ENCODE data around the gene PIK3C2B. TPM values are rescaled to one million over a fixed set of nuclear protein-coding genes. Genes with fewer than 3 reads are reported as not detected.

PIK3C2B gene
- total and polyA plus RNA-seq, 2 of the 8 experiments (the other 6 are each of a cell fraction or from before 2014, with no cell fraction given), result 20.4 to 36.7 TPM

GRCh38 chr1:204471687-204472086 is 22.9 kb downstream of the PIK3C2B start:
- Histone ChIP-seq H2AK5ac (ENCODE audit: low read depth, low read length) (no peak overlapping the region), H3K36me3 (ENCODE audit: control insufficient read depth in 2 of 4, insufficient read depth in 4 of 4, low read length in 3 of 4) (peaks cover 0 to 2% (median under 1%) of the 10 kb centered on the region in 4 experiments; a peak in 3 of 8 replicates), H2BK12ac (ENCODE audit: low read depth, low read length) (no peak overlapping the region), H2BK5ac (ENCODE audit: low read depth, low read length) (no peak overlapping the region), H4K8ac (ENCODE audit: extremely low read depth, insufficient read depth, low read length) (no peak overlapping the region), H3K27ac (ENCODE audit: low read depth, low read length) (no peak overlapping the region), H3K79me1 (ENCODE audit: low read depth, low read length) (peaks cover 2% of the 10 kb centered on the region), H3K23me2 (ENCODE audit: low read depth, low read length) (no peaks in the 10 kb centered on the region), H2BK20ac (ENCODE audit: low read length) (no peak overlapping the region), H3K9me3 (ENCODE audit: insufficient read depth in 2 of 2, low read depth in 1 of 2, low read length in 1 of 2) (no peaks in the 10 kb centered on the region), H3K4me1 (replicated peaks in 1 of 4; ENCODE audit: control insufficient read depth in 3 of 4, insufficient read depth in 4 of 4, low read length in 3 of 4) (peaks cover 0 to 5% (median 1%) of the 10 kb centered on the region in 4 experiments; a peak in 3 of 7 replicates), H4K91ac (replicated peaks; ENCODE audit: insufficient read length, low read length) (no peak overlapping the region), H3K27me3 (replicated peaks in 1 of 4; ENCODE audit: control insufficient read depth in 3 of 4, extremely low read depth in 1 of 4, insufficient read depth in 3 of 4, low read length in 3 of 4) (no peaks in the 10 kb centered on the region), H3K9ac (replicated peaks in 1 of 4; ENCODE audit: extremely low read depth in 1 of 4, low read depth in 3 of 4, low read length in 3 of 4) (no peak overlapping the region), H3K14ac (ENCODE audit: insufficient read length) (no peak overlapping the region), H3K4ac (replicated peaks; ENCODE audit: insufficient read length, low read depth, low read length) (no peak overlapping the region), H3K18ac (ENCODE audit: extremely low read depth, low read length) (no peak overlapping the region), H3K79me2 (ENCODE audit: control insufficient read depth in 1 of 2, insufficient read depth in 2 of 2, low read length in 2 of 2) (no peaks in the 10 kb centered on the region; a peak in 1 of 4 replicates), H3K4me2 (ENCODE audit: insufficient read depth in 1 of 2, low read depth in 2 of 2, low read length in 2 of 2) (no peak overlapping the region), H4K5ac (ENCODE audit: insufficient read length, low read depth, low read length) (no peak overlapping the region), H2BK120ac (replicated peaks; ENCODE audit: low read depth, low read length) (no peak overlapping the region), H2BK15ac (ENCODE audit: low read length) (no peak overlapping the region), H3K4me3 (ENCODE audit: extremely low read depth in 1 of 4, insufficient read depth in 2 of 4, low read depth in 3 of 4, low read length in 4 of 4) (no peak overlapping the region), H3K23ac (ENCODE audit: insufficient read length) (no peak overlapping the region), H4K20me1 (replicated peaks in 1 of 2; ENCODE audit: control insufficient read depth in 1 of 2, insufficient read depth in 2 of 2, low read length in 2 of 2) (no peaks in the 10 kb centered on the region), H2AFZ (ENCODE audit: low read length) (no peak overlapping the region), H3K56ac (replicated peaks; ENCODE audit: insufficient read length, low read depth, low read length) (no peak overlapping the region)
- TF ChIP-seq KDM1A (IDR thresholded peaks at IDR 0.05; ENCODE audit: borderline replicate concordance, low read length), result no peak
- TF ChIP-seq JUND (IDR thresholded peaks at IDR 0.05; ENCODE audit: low read length), result no peak
- TF ChIP-seq CTBP2 (IDR thresholded peaks at IDR 0.05; ENCODE audit: borderline replicate concordance, insufficient read depth, insufficient read length, low read length), result no peak
- TF ChIP-seq CTCF (IDR thresholded peaks at IDR 0.05; ENCODE audit: control extremely low read depth in 1 of 3, insufficient read depth in 1 of 3, low read depth in 1 of 3, low read length in 3 of 3), result no peak
- WGBS, 2 experiments (ENCODE audit: extremely low coverage in 1 of 2, insufficient coverage in 1 of 2, insufficient read length in 1 of 2, insufficient replicate concordance in 2 of 2, low coverage in 1 of 2, low lambda C conversion rate in 2 of 2, missing lambda C conversion rate in 1 of 2), result 98% methylated on average over 4 of the region's 4 CpGs; no CpG with 5 or more reads in 1 of the 2 experiments
- ChIA-PET POLR2A (ENCODE audit: partially characterized antibody) (interaction anchor here (1.0 to 2.0 kb wide), 2 partner anchors 10 to 15 kb away, joined by 4 to 6 read pairs; no protein-coding TSS in a partner anchor), CTCF (ENCODE audit: partially characterized antibody) (interaction anchor here (18.7 to 49.0 kb wide), 2 partner anchors 27 to 28 kb away, joined by 359 to 2124 read pairs; partner anchors contain the start of gene PIK3C2B)
- DNase-seq (ENCODE audit: low read depth in 1 of 2, low spot score in 2 of 2) (no peak), FAIRE-seq (no peak)
